ENCODE data around the gene APOA4. TPM values are rescaled to one million over a fixed set of nuclear protein-coding genes. Genes with fewer than 3 reads are reported as not detected.

The APOA4 gene
- total and polyA plus RNA-seq, 2 of the 13 experiments (the other 11 are each of a cell fraction or from before 2014, with no cell fraction given): 3.8 to 7.2 TPM

- TF ChIP-seq, protein P1, sequence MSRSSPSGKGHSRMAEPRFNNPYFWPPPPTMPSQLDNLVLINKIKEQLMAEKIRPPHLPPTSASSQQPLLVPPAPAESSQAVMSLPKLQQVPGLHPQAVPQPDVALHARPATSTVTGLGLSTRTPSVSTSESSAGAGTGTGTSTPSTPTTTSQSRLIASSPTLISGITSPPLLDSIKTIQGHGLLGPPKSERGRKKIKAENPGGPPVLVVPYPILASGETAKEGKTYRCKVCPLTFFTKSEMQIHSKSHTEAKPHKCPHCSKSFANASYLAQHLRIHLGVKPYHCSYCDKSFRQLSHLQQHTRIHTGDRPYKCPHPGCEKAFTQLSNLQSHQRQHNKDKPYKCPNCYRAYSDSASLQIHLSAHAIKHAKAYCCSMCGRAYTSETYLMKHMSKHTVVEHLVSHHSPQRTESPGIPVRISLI (CRISPR knock-in tag; IDR thresholded peaks at IDR 0.05; ENCODE audit: borderline replicate concordance): peak; percentile 48; the same call in 1 of the 2 replicates
- TF ChIP-seq ELF3 (CRISPR knock-in tag; IDR thresholded peaks at IDR 0.05) (peak; percentile 81), ISL2 (CRISPR knock-in tag; IDR thresholded peaks at IDR 0.05) (peak; percentile 98), NAIF1 (CRISPR knock-in tag; IDR thresholded peaks at IDR 0.05; ENCODE audit: borderline replicate concordance) (0 out of 2 replicates have a peak, but pooled peaks have one; percentile 20), ZFP1 (CRISPR knock-in tag; IDR thresholded peaks at IDR 0.05) (no peak), ZNF136 (CRISPR knock-in tag; IDR thresholded peaks at IDR 0.05; ENCODE audit: low read depth) (no peak), ZNF7 (CRISPR knock-in tag; IDR thresholded peaks at IDR 0.05) (no peak), ZNF441 (CRISPR knock-in tag; IDR thresholded peaks at IDR 0.05; ENCODE audit: borderline replicate concordance) (no peak; the same call in 1 of the 2 replicates), ZBTB10 (CRISPR knock-in tag; IDR thresholded peaks at IDR 0.05; ENCODE audit: borderline replicate concordance) (peak; percentile 61; the same call in 1 of the 2 replicates)
- TF ChIP-seq, protein P2, sequence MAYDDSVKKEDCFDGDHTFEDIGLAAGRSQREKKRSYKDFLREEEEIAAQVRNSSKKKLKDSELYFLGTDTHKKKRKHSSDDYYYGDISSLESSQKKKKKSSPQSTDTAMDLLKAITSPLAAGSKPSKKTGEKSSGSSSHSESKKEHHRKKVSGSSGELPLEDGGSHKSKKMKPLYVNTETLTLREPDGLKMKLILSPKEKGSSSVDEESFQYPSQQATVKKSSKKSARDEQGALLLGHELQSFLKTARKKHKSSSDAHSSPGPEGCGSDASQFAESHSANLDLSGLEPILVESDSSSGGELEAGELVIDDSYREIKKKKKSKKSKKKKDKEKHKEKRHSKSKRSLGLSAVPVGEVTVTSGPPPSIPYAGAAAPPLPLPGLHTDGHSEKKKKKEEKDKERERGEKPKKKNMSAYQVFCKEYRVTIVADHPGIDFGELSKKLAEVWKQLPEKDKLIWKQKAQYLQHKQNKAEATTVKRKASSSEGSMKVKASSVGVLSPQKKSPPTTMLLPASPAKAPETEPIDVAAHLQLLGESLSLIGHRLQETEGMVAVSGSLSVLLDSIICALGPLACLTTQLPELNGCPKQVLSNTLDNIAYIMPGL (CRISPR knock-in tag; IDR thresholded peaks at IDR 0.05; ENCODE audit: borderline replicate concordance in 1 of 2, low read depth in 1 of 2): no peak; a peak in 1 of 4 replicates
- TF ChIP-seq, protein P3, sequence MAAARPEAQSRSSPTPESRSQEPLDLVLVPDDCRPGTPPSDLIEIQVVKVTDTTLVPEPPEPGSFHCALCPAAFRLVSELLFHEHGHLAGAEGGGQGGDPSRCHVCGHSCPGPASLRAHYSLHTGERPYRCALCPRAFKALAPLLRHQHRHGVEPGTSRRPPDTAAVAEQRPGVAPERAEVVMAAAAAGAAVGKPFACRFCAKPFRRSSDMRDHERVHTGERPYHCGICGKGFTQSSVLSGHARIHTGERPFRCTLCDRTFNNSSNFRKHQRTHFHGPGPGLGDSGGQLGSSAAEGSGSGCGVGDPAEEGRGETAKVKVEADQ (CRISPR knock-in tag; IDR thresholded peaks at IDR 0.05; ENCODE audit: borderline replicate concordance): peak; percentile 94; the same call in 1 of the 2 replicates
- TF ChIP-seq, protein P4, sequence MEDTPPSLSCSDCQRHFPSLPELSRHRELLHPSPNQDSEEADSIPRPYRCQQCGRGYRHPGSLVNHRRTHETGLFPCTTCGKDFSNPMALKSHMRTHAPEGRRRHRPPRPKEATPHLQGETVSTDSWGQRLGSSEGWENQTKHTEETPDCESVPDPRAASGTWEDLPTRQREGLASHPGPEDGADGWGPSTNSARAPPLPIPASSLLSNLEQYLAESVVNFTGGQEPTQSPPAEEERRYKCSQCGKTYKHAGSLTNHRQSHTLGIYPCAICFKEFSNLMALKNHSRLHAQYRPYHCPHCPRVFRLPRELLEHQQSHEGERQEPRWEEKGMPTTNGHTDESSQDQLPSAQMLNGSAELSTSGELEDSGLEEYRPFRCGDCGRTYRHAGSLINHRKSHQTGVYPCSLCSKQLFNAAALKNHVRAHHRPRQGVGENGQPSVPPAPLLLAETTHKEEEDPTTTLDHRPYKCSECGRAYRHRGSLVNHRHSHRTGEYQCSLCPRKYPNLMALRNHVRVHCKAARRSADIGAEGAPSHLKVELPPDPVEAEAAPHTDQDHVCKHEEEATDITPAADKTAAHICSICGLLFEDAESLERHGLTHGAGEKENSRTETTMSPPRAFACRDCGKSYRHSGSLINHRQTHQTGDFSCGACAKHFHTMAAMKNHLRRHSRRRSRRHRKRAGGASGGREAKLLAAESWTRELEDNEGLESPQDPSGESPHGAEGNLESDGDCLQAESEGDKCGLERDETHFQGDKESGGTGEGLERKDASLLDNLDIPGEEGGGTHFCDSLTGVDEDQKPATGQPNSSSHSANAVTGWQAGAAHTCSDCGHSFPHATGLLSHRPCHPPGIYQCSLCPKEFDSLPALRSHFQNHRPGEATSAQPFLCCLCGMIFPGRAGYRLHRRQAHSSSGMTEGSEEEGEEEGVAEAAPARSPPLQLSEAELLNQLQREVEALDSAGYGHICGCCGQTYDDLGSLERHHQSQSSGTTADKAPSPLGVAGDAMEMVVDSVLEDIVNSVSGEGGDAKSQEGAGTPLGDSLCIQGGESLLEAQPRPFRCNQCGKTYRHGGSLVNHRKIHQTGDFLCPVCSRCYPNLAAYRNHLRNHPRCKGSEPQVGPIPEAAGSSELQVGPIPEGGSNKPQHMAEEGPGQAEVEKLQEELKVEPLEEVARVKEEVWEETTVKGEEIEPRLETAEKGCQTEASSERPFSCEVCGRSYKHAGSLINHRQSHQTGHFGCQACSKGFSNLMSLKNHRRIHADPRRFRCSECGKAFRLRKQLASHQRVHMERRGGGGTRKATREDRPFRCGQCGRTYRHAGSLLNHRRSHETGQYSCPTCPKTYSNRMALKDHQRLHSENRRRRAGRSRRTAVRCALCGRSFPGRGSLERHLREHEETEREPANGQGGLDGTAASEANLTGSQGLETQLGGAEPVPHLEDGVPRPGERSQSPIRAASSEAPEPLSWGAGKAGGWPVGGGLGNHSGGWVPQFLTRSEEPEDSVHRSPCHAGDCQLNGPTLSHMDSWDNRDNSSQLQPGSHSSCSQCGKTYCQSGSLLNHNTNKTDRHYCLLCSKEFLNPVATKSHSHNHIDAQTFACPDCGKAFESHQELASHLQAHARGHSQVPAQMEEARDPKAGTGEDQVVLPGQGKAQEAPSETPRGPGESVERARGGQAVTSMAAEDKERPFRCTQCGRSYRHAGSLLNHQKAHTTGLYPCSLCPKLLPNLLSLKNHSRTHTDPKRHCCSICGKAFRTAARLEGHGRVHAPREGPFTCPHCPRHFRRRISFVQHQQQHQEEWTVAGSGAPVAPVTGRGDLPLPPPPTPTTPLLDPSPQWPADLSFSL (CRISPR knock-in tag; IDR thresholded peaks at IDR 0.05): no peak
Observed at GRCh38 chr11:116808262-116809175, 14.6 kb downstream of the APOA4 start (continued).

Data from HepG2 (cell line).